AG04450 (cell line): ENCODE measurements around the gene CHCHD6. TPM values are rescaled to one million over a fixed set of nuclear protein-coding genes. Genes with fewer than 3 reads are reported as not detected.

Experiments
- CTCF ChIA-PET: fragments of 300-600, 350-600 bp; formaldehyde crosslinking; extraction: SDS; loops from one replicate; lab custom pipeline; 2022; ENCODE audit warnings: antibody characterized with exemption, inconsistent platforms; lab: Charles Lee
- POLR2A ChIA-PET: fragments of 350-600 bp; formaldehyde crosslinking; extraction: SDS; loops from one replicate; lab custom pipeline; 2021; ENCODE audit warnings: antibody characterized with exemption, inconsistent platforms; lab: Yijun Ruan, JAX
- DNase-seq: peaks from one replicate; pipeline ENCODE4 v3.0.0-alpha.2; 2011; ENCODE audit warnings: low read depth, low spot score
- H3K27ac ChIP-seq: one replicate; pipeline ENCODE4 v1.5.1; 2012; ENCODE audit warnings: low read depth, low read length, control low read depth
- H3K27me3 ChIP-seq: one replicate; pipeline ENCODE4 v1.6.0; 2012; ENCODE audit warnings: low read length; ENCODE audit not compliant: control insufficient read depth, insufficient read depth
- H3K4me3 ChIP-seq: 2 replicates; pipeline ENCODE4 v1.5.1; 2011; ENCODE audit warnings: mild to moderate bottlenecking, low read depth, low read length, control low read depth
- H3K9me3 ChIP-seq: 2 replicates; pipeline ENCODE4 v1.5.1; 2012; ENCODE audit warnings: low read length; ENCODE audit not compliant: control insufficient read depth, insufficient read depth
- polyA plus RNA-seq: library from polyadenylated mRNA; depleted of rRNA; stranded (reverse); fragments of >200 nt; gene quantifications from 2 replicates; pipeline ENCODE4 v1.2.3, GENCODE V29; 2011
- TF ChIP-seq, protein P1 (sequence below): IDR thresholded peaks from 2 replicates; pipeline ENCODE4 v1.5.1; 2011; ENCODE audit warnings: low read depth, low read length, control low read depth, inconsistent platforms

CHCHD6 gene
- polyA plus RNA-seq, 1 experiment = 14.0 TPM

GRCh38 chr3:126734106-126734723, 30.2 kb downstream of the CHCHD6 start:
- POLR2A ChIA-PET = no interaction called here
- CTCF ChIA-PET = interaction anchor here (1.0 kb wide), 1 partner anchor 19 kb away, joined by 3 read pairs; no protein-coding TSS in a partner anchor
- DNase-seq = no peak

DNA sequence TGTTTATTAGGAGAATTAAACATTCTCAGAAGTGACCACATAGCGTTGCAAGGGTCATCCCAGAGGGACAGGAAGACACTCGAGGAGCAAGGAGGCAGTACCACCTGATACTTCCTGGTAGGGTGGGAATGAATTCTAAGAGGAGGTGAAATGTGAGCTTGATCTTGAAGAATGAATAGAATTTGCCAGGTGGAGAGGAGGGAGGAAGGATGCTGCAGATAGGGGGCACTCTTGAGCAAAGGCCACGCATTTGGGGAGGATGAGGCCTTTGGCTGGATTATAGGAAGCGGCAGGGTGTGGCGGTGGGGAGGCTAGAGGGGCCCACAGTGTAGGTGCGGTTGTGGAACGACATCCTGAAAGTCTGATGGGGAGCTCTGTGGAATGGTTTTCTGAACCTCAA, 33.5 kb downstream of the CHCHD6 start:
- no peak for DNase-seq
- CTCF ChIA-PET = interaction anchor here (0.6 to 1.4 kb wide), 4 partner anchors 9 to 320 kb away, joined by 3 to 6 read pairs (median 4); no protein-coding TSS in a partner anchor
- Histone ChIP-seq H3K27ac (no peak overlapping the region), H3K9me3 (peaks cover 2% of the 10 kb centered on the region; the same call in 1 of the 2 replicates), H3K27me3 (no peaks in the 10 kb centered on the region), H3K4me3 (no peak overlapping the region)
- POLR2A ChIA-PET = no interaction called here
- TF ChIP-seq, protein P1, sequence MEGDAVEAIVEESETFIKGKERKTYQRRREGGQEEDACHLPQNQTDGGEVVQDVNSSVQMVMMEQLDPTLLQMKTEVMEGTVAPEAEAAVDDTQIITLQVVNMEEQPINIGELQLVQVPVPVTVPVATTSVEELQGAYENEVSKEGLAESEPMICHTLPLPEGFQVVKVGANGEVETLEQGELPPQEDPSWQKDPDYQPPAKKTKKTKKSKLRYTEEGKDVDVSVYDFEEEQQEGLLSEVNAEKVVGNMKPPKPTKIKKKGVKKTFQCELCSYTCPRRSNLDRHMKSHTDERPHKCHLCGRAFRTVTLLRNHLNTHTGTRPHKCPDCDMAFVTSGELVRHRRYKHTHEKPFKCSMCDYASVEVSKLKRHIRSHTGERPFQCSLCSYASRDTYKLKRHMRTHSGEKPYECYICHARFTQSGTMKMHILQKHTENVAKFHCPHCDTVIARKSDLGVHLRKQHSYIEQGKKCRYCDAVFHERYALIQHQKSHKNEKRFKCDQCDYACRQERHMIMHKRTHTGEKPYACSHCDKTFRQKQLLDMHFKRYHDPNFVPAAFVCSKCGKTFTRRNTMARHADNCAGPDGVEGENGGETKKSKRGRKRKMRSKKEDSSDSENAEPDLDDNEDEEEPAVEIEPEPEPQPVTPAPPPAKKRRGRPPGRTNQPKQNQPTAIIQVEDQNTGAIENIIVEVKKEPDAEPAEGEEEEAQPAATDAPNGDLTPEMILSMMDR = no peak; the same call in 1 of the 2 replicates

More at GRCh38 chr3:126734106-126734723, 30.2 kb downstream of the CHCHD6 start:
- Histone ChIP-seq H3K27ac (no peak overlapping the region), H3K27me3 (no peaks in the 10 kb centered on the region), H3K4me3 (no peak overlapping the region), H3K9me3 (no peaks in the 10 kb centered on the region)
- TF ChIP-seq, protein P1 = no peak

DNA sequence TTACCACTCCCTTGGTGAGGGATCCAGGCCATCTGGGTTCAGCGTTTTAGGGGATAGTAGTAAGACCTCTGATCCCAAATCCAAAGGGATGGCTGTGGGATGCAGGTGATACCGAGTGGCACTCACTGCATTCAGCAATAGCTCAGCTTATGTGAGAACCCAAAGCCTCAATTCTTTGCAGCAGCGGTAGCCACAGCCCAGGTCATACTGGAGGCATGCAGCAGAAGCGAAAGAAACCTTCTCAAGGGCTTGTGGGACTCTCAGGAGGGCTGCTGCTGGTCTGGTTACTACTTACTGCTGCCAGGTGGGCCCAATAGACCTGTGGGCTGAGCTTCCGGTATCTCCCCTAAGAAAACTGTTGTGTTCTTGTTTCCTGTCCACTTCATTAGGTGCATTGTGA, 38.0 kb downstream of the CHCHD6 start:
- ChIA-PET CTCF (interaction anchor here (1.5 kb wide), 1 partner anchor 10 kb away, joined by 5 read pairs; no protein-coding TSS in a partner anchor), POLR2A (no interaction called here)
- Histone ChIP-seq H3K9me3 (peaks cover 2% of the 10 kb centered on the region; the same call in 1 of the 2 replicates), H3K4me3 (no peak overlapping the region), H3K27ac (no peak overlapping the region), H3K27me3 (no peaks in the 10 kb centered on the region)
- TF ChIP-seq, protein P1 = no peak
- no peak for DNase-seq

- ChIA-PET POLR2A (no interaction called here), CTCF (interaction anchor here (1.5 to 1.6 kb wide), 2 partner anchors 8 to 239 kb away, joined by 5 to 6 read pairs; partner anchors contain the start of gene PLXNA1)
- no peak overlapping the region for H3K4me3 ChIP-seq
- no peaks in the 10 kb centered on the region for H3K27me3 ChIP-seq
- peaks cover 2% of the 10 kb centered on the region; the same call in 1 of the 2 replicates for H3K9me3 ChIP-seq
- DNase-seq = no peak
- TF ChIP-seq, protein P1 = no peak
- no peak overlapping the region for H3K27ac ChIP-seq
Observed at GRCh38 chr3:126743350-126743749, 39.3 kb downstream of the CHCHD6 start.

DNA sequence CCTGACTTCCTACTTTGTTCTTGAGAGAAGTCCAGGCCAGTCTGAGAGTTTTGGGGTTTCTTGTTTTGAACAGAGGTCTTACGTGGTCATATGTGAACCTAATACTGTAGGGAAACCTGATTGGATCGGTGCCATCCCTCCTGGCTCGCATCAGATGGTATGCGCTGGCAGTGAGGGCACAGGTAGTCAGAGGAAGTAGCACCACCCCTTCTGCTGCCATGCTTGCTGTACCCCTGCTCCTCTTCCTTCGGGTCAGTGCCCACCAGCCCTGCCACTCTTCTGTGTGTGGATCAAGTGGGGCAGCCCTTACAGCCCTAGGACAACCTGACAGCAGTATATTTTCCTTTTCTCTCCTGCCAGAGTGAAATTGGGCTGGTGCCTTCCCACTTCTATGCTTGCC, 39.7 kb downstream of the CHCHD6 start:
- no peak overlapping the region for H3K4me3 ChIP-seq
- no peak for DNase-seq
- H3K27ac ChIP-seq = no peak overlapping the region
- ChIA-PET POLR2A (no interaction called here), CTCF (interaction anchor here (1.6 kb wide), 1 partner anchor 239 kb away, joined by 6 read pairs; the partner anchor contains the start of gene PLXNA1)
- TF ChIP-seq, protein P1 = no peak
- no peaks in the 10 kb centered on the region for H3K27me3 ChIP-seq
- H3K9me3 ChIP-seq = peaks cover 2% of the 10 kb centered on the region; the same call in 1 of the 2 replicates
